ENCODE data around the gene SND1. TPM values are rescaled to one million over a fixed set of nuclear protein-coding genes. Genes with fewer than 3 reads are reported as not detected.

The SND1 gene
- total and polyA plus RNA-seq, 2 of the 4 experiments (the other 2 are of a cell fraction) = 154 to 294 TPM

DNA sequence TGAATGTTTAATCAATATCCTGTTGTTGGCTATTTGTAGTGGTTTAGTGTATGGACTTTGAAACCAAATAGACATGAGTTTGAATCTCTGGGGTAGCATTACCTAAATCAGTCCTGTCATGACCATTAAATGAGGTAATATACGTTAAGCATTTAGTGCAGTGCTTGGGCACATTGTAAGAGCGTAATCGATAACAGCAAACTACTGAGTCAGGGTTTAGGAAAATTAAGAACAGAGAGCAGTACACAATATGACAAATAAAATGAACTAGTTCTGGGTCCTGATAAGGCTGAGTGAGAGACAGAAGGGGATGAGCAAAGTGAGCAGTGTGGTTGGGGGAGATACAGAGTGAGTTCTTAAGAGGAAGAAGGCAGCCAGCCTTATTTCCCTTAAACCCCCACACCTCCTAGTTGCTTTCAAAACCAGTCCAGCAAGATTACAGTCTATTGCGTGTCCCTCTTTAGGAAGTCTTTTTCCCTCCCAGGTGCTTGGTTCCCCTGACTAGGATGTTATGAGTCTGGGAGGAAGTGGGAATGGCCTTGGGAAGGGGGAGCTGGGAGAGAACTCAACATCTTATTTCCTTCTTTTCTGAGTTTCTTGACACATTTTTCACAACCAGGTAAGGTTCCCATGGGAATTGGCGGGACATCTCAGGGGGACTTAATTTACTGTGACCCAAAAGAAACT is 171.0 kb downstream of the SND1 start:
- no peak overlapping the region for H2AK5ac ChIP-seq (ENCODE audit: low read depth, low read length)
- H2BK15ac ChIP-seq (ENCODE audit: low read depth, low read length) = no peak overlapping the region
- no peak overlapping the region for H3K23ac ChIP-seq (ENCODE audit: low read depth, low read length)
- no peak overlapping the region for H3K27ac ChIP-seq (ENCODE audit: insufficient read depth, low read length)
- TF ChIP-seq POLR2A (IDR thresholded peaks at IDR 0.05; ENCODE audit: low read depth, low read length) (no peak), RFX5 (IDR thresholded peaks at IDR 0.05; ENCODE audit: low read depth, low read length) (no peak), BHLHE40 (IDR thresholded peaks at IDR 0.05; ENCODE audit: low read depth, low read length) (no peak), CEBPB (IDR thresholded peaks at IDR 0.05; ENCODE audit: low read depth, low read length) (no peak), MXI1 (IDR thresholded peaks at IDR 0.05; ENCODE audit: borderline replicate concordance, low read depth, low read length) (no peak), NFE2L2 (IDR thresholded peaks at IDR 0.05; ENCODE audit: low read depth, low read length) (no peak), CHD1 (IDR thresholded peaks at IDR 0.05; ENCODE audit: low read depth, low read length) (no peak), MAFK (IDR thresholded peaks at IDR 0.05; ENCODE audit: low read depth, low read length) (no peak), MAZ (IDR thresholded peaks at IDR 0.05; ENCODE audit: borderline replicate concordance, low read depth, low read length) (no peak), FOS (IDR thresholded peaks at IDR 0.05; ENCODE audit: low read depth, low read length) (no peak), SMC3 (IDR thresholded peaks at IDR 0.05; ENCODE audit: low read depth, low read length) (no peak), RAD21 (IDR thresholded peaks at IDR 0.05; ENCODE audit: low read length) (no peak), RCOR1 (IDR thresholded peaks at IDR 0.05; ENCODE audit: insufficient replicate concordance, low read length) (no peak)
- TF ChIP-seq, protein P1, sequence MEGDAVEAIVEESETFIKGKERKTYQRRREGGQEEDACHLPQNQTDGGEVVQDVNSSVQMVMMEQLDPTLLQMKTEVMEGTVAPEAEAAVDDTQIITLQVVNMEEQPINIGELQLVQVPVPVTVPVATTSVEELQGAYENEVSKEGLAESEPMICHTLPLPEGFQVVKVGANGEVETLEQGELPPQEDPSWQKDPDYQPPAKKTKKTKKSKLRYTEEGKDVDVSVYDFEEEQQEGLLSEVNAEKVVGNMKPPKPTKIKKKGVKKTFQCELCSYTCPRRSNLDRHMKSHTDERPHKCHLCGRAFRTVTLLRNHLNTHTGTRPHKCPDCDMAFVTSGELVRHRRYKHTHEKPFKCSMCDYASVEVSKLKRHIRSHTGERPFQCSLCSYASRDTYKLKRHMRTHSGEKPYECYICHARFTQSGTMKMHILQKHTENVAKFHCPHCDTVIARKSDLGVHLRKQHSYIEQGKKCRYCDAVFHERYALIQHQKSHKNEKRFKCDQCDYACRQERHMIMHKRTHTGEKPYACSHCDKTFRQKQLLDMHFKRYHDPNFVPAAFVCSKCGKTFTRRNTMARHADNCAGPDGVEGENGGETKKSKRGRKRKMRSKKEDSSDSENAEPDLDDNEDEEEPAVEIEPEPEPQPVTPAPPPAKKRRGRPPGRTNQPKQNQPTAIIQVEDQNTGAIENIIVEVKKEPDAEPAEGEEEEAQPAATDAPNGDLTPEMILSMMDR (conservative IDR thresholded peaks at IDR 0.05; ENCODE audit: low read depth, low read length) = no peak
- TF ChIP-seq, protein P2, sequence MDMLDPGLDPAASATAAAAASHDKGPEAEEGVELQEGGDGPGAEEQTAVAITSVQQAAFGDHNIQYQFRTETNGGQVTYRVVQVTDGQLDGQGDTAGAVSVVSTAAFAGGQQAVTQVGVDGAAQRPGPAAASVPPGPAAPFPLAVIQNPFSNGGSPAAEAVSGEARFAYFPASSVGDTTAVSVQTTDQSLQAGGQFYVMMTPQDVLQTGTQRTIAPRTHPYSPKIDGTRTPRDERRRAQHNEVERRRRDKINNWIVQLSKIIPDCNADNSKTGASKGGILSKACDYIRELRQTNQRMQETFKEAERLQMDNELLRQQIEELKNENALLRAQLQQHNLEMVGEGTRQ (IDR thresholded peaks at IDR 0.05; ENCODE audit: low read depth, low read length) = no peak
- TF ChIP-seq, protein P3, sequence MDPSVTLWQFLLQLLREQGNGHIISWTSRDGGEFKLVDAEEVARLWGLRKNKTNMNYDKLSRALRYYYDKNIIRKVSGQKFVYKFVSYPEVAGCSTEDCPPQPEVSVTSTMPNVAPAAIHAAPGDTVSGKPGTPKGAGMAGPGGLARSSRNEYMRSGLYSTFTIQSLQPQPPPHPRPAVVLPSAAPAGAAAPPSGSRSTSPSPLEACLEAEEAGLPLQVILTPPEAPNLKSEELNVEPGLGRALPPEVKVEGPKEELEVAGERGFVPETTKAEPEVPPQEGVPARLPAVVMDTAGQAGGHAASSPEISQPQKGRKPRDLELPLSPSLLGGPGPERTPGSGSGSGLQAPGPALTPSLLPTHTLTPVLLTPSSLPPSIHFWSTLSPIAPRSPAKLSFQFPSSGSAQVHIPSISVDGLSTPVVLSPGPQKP (IDR thresholded peaks at IDR 0.05; ENCODE audit: borderline replicate concordance, low read depth, low read length) = no peak
- no peak overlapping the region for H3K18ac ChIP-seq (ENCODE audit: low read depth, low read length)
- no peak overlapping the region for H3K4ac ChIP-seq (ENCODE audit: low read depth, low read length)
- no peak overlapping the region for H2BK5ac ChIP-seq (ENCODE audit: low read depth, low read length, poor library complexity, severe bottlenecking)
- DNase-seq (no peak), ATAC-seq (ENCODE audit: low read depth) (no peak)
- BruUV-seq (replicated peaks) = no TSS peak
- in situ Hi-C loops (cut with MboI; ENCODE audit: low sequenced_read_pairs) = no loop called here
- H3K14ac ChIP-seq (replicated peaks; ENCODE audit: low read depth, low read length) = no peak overlapping the region
- no CpG with 5 or more reads among the region's 5 CpGs for WGBS, 2 experiments (ENCODE audit: extremely low coverage in 2 of 2, insufficient read length in 1 of 2)
- no peak overlapping the region for H3K4me3 ChIP-seq (ENCODE audit: insufficient read depth, low read depth, low read length)
- peaks cover 45% of the 10 kb centered on the region for H4K20me1 ChIP-seq (ENCODE audit: insufficient read depth, low read length)
- peaks cover 8% of the 10 kb centered on the region for H3K4me1 ChIP-seq (ENCODE audit: control insufficient read depth, insufficient read depth, low read length)
- H3K4me2 ChIP-seq (ENCODE audit: low read depth, low read length) = no peak overlapping the region
- no peaks in the 10 kb centered on the region for H3K27me3 ChIP-seq (ENCODE audit: control insufficient read depth, insufficient read depth, low read length)
- H3K36me3 ChIP-seq (ENCODE audit: control insufficient read depth, insufficient read depth, low read length) = no peaks in the 10 kb centered on the region; the same call in none of the 2 replicates
- CTCF ChIA-PET = interaction anchor here (0.7 kb wide), 1 partner anchor 28 kb away, joined by 3 read pairs; no protein-coding TSS in a partner anchor
- H3K79me1 ChIP-seq (ENCODE audit: low read depth in 1 of 2, low read length in 2 of 2) = peaks cover 37 to 60% of the 10 kb centered on the region in 2 experiments
- H2AFZ ChIP-seq (replicated peaks; ENCODE audit: low read length, poor library complexity) = no peak overlapping the region
- H3K9me1 ChIP-seq (ENCODE audit: insufficient read depth, low read length) = peaks cover 16% of the 10 kb centered on the region
- no peak overlapping the region for H4K8ac ChIP-seq (ENCODE audit: low read depth in 2 of 2, low read length in 2 of 2)
- H3K56ac ChIP-seq (ENCODE audit: extremely low read depth, insufficient read depth, low read length) = no peak overlapping the region
- no peaks in the 10 kb centered on the region for H3K9me3 ChIP-seq (ENCODE audit: control insufficient read depth, insufficient read depth, low read length)
- no peak overlapping the region for H2AK9ac ChIP-seq (replicated peaks; ENCODE audit: low read depth, low read length, poor library complexity)
- no peak overlapping the region for H4K91ac ChIP-seq (ENCODE audit: insufficient read depth, low read depth, low read length)
- H3K9ac ChIP-seq (ENCODE audit: low read depth, low read length) = no peak overlapping the region
- POLR2A ChIA-PET (ENCODE audit: unreplicated experiment) = no interaction called here
- dilution Hi-C loops (cut with HindIII; ENCODE audit: low sequenced_read_pairs, unreplicated experiment) = no loop called here
- no peak overlapping the region for H2BK20ac ChIP-seq (ENCODE audit: low read depth, low read length)
- no peak overlapping the region for H4K5ac ChIP-seq (ENCODE audit: low read depth, low read length)
- intact Hi-C loops (cut with micrococcal nuclease) = no loop called here
- no peak overlapping the region for H2BK120ac ChIP-seq (ENCODE audit: low read depth, low read length)
